GM12878 (cell line): ENCODE results near the gene UST.

ENCODE experiments used
- EZH2 ChIP-seq: IDR thresholded peaks from 2 replicates; pipeline ENCODE4 v1.6.1; 2012; ENCODE audit warnings: low read depth, mild to moderate bottlenecking, control low read depth, inconsistent platforms, low read length, borderline replicate concordance; ENCODE audit not compliant: control insufficient read depth
- GABPA ChIP-seq: IDR thresholded peaks from 2 replicates; pipeline ENCODE4 v1.6.1; 2014; ENCODE audit warnings: antibody characterized with exemption, low read depth, mild to moderate bottlenecking, inconsistent platforms
- POLR2A ChIP-seq: IDR thresholded peaks from 2 replicates; pipeline ENCODE4 v1.6.1; 2011; ENCODE audit warnings: low read depth, mild to moderate bottlenecking, low read length
- RBBP5 ChIP-seq: fragments of 200-600 bp; sonication (generic); conservative IDR thresholded peaks from 2 replicates; pipeline ENCODE4 v1.6.1; 2016

DNA sequence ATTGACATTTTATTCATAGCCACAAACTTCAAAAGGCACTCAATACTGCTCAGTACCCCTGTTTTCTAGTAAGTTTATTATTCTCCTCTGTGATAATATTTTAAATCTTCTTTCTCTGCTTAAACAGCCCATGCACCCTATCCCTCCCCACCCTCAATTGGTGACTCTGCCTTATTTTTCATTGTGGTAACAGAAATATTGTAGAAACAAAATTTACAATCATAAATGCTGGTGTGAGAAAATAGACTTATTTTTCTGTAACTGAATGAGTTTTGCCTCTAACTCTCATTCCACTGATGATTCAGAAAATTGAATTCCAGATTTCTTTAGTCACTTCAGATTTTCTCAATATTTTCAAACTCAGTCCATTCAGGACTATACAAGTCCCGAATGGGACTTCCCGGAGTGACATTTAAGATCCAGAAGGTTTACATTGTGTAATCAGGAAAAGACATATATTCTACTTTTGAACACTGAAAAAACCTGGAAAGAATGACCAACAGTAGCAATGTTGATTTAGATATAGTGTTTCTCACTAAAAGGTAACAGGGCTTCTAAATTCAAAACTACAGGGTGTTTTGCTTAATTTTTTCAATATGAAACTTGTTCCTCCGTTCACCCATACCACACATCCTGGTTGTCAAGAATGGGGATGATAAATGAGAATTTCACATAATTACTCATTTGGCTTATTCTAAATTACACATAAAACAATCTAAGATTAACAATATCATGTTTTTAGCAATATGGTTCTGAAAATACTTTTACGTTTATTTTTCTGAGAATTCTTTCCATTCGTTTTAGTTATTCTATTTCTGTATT, 34.8 kb upstream of the UST start:
- TF ChIP-seq POLR2A (no peak), EZH2 (no peak), RBBP5 (no peak), GABPA (no peak)
